Cardiac fibroblast (primary cell): ENCODE measurements around the gene TNFAIP2.
"Not testable (repeated sequence)": the region's sequence is repeated elsewhere in the genome, so short reads cannot be mapped to it uniquely, and the experiment has no call there.

Source experiments
- DNase-seq, 2 donors: peaks; one replicate each; pipeline versions ENCODE4 v3.0.0 to v3.0.0-alpha.2; 2010; ENCODE audit warnings: low read depth in 2 of 2
- H3K4me3 ChIP-seq, 2 donors: replicated peaks in 1 of 2; 1 replicate in 1 of 2; 2 replicates in 1 of 2; pipeline ENCODE4 v1.5.1; 2011; ENCODE audit warnings: low read depth in 2 of 2, low read length in 2 of 2, mild to moderate bottlenecking in 2 of 2, moderate library complexity in 1 of 2
- TF ChIP-seq, protein P1 (sequence below): IDR thresholded peaks from one replicate; pipeline ENCODE4 v1.5.1; 2011; ENCODE audit warnings: low read depth, mild to moderate bottlenecking, low read length, inconsistent platforms

TNFAIP2 gene

GRCh38 chr14:103115845-103116572 is 7.3 kb upstream of the TNFAIP2 start:
- TF ChIP-seq, protein P1, sequence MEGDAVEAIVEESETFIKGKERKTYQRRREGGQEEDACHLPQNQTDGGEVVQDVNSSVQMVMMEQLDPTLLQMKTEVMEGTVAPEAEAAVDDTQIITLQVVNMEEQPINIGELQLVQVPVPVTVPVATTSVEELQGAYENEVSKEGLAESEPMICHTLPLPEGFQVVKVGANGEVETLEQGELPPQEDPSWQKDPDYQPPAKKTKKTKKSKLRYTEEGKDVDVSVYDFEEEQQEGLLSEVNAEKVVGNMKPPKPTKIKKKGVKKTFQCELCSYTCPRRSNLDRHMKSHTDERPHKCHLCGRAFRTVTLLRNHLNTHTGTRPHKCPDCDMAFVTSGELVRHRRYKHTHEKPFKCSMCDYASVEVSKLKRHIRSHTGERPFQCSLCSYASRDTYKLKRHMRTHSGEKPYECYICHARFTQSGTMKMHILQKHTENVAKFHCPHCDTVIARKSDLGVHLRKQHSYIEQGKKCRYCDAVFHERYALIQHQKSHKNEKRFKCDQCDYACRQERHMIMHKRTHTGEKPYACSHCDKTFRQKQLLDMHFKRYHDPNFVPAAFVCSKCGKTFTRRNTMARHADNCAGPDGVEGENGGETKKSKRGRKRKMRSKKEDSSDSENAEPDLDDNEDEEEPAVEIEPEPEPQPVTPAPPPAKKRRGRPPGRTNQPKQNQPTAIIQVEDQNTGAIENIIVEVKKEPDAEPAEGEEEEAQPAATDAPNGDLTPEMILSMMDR = no peak
- no peak overlapping the region for H3K4me3 ChIP-seq
- peak in 1 of 2 donors; percentile 64 for DNase-seq

GRCh38 chr14:103116636-103117035 is 6.6 kb upstream of the TNFAIP2 start:
- DNase-seq = no peak
- no peak overlapping the region for H3K4me3 ChIP-seq
- TF ChIP-seq, protein P1 = no peak

DNA sequence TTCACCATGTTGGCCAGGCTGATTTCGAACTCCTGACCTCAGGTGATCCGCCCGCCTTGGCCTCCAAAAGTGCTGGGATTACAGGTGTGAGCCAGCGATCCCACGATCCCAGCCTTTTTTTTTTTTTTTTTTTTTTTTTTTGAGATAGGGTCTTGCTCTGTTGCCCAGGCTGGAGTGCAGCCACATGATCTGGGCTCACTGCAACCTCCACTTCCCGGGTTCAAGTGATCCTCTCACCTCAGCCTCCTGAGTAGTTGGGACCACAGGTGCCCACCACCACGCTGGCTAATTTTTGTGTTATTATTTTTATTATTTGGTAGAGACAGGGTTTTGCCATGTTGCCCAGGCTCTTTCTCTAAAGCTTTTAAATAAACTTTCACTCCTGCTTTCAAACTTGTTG is 5.8 kb upstream of the TNFAIP2 start:
- H3K4me3 ChIP-seq = not testable (repeated sequence)

GRCh38 chr14:103118018-103118662 is 5.1 kb upstream of the TNFAIP2 start:
- DNase-seq = peak; percentile 48 to 83
- no peak overlapping the region for H3K4me3 ChIP-seq

More for the DNA sequence above, 5.8 kb upstream of the TNFAIP2 start:
- not testable (repeated sequence) for DNase-seq

DNA sequence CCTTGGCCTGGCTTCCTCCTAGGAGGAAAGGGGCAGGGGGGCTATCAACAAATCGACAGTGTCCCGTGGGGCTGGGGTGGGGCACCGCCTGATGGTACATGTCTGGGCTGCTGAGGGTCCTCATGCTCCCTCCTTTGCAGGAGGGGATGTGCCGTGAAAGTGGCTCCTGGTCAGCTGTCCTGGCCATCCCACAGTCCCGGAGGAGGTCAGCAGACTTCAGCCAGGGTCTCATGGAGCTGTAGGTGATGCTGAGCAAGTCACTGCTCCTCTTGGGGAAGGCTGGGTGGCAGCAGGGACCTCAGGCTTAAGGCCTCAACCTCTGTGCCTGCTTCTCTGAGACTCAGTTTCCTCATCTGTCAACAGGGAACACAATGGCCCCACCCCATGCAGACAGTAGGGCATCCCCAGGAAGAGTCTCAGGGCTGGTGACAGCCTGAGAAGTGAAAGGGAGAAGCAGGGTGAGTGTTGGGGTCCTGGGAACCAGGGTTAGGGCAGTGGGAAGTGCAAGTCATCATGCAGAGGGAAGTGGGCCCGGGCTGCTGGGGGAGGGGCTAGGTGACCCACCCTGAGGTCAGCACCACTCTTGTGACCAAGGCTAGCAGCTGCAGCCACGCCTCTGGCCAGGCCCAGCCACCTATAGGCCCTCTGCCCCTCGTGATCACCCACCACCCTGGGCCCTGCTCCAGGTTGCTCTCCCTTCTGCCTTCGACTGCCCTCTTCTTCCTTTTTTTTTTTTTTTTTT is 4.4 kb upstream of the TNFAIP2 start:
- TF ChIP-seq, protein P1 = no peak
- no peak for DNase-seq
- no peak overlapping the region for H3K4me3 ChIP-seq

More at GRCh38 chr14:103118018-103118662, 5.1 kb upstream of the TNFAIP2 start:
- TF ChIP-seq, protein P1 = no peak

GRCh38 chr14:103119527-103119926 is 3.7 kb upstream of the TNFAIP2 start:
- DNase-seq, H3K4me3 ChIP-seq: not testable (repeated sequence)

DNA sequence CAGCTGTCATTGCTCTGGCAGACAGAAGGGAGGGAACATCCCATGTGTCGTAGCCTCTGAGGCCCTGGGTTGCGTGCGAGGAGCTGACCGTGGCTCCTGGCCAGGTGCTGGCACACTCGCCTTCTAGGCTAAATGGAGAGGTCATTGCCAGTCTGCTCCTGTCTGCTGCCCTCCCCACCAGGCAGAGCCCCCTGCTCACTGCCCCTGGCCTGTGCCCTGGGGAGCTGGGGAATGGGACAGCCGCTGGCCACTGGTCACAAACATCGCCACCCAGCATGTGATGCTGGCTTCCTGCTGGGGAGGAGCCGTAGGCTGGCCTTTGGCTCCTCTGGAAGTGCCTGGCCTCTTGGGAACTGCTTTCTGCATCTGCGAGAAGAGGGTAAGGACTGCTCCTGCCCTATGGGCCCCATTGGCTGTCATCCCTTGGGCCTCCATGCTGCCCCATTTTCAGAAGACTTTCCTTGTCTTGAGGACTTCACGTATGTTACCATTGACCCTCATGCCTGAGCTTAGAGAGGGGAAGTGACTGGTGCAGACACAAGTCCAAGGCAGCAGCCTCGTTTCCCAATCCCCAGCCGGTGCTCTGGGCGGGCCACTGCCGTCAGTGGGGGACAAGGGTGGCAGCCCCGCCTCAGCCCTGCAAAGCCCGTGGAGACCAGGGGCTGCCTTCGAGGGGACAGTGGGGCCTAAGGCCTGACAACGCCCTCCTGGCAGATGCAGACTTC is 2.0 kb upstream of the TNFAIP2 start:
- no peak overlapping the region for H3K4me3 ChIP-seq
- TF ChIP-seq, protein P1 = no peak
- peak; percentile 56 to 72 for DNase-seq
